K562 (cell line): ENCODE results near the gene STK16. TPM values are rescaled to one million over a fixed set of nuclear protein-coding genes. Genes with fewer than 3 reads are reported as not detected.
A peak's percentile ranks its signal among the peaks of the same experiment; 100 is the strongest.

Experiments used
- EZH2 ChIP-seq: IDR thresholded peaks from 2 replicates; pipeline ENCODE4 v1.6.1; 2012; ENCODE audit warnings: low read depth, mild to moderate bottlenecking, inconsistent platforms, low read length, borderline replicate concordance
- KHSRP ChIP-seq: fragments of 450-650 bp; IDR thresholded peaks from 2 replicates; pipeline ENCODE4 v1.6.1; 2017
- KLF16 ChIP-seq: IDR thresholded peaks from 2 replicates; pipeline ENCODE4 v1.6.1; 2016; ENCODE audit warnings: antibody characterized with exemption
- L3MBTL2 ChIP-seq: fragments of 450-650 bp; IDR thresholded peaks from 2 replicates; pipeline ENCODE4 v1.6.1; 2016; ENCODE audit warnings: mild to moderate bottlenecking, moderate library complexity
- OTX1 ChIP-seq: fragments of 450-650 bp; formaldehyde crosslinking; IDR thresholded peaks from 2 replicates; pipeline ENCODE4 v1.4.0; 2022; ENCODE audit warnings: mild to moderate bottlenecking
- PHB ChIP-seq: fragments of 250-450 bp; sonication (Bioruptor Pico); IDR thresholded peaks from 2 replicates; pipeline ENCODE4 v1.5.0; 2021
- POLR2B ChIP-seq: fragments of 450-650 bp; IDR thresholded peaks from 2 replicates; pipeline ENCODE4 v1.6.1; 2018; ENCODE audit warnings: low read depth; ENCODE audit not compliant: partially characterized antibody
- RBM22 ChIP-seq: fragments of 200-400 bp; formaldehyde crosslinking; IDR thresholded peaks from 2 replicates; pipeline ENCODE4 v1.6.1; 2018; ENCODE audit warnings: low read length, low read depth; ENCODE audit not compliant: poor library complexity, severe bottlenecking
- RBM39 ChIP-seq: fragments of 200-400 bp; formaldehyde crosslinking; optimal IDR thresholded peaks from 2 replicates; pipeline ENCODE3; 2018; ENCODE audit warnings: low read depth, low read length
- RREB1 ChIP-seq: fragments of 250-450 bp; sonication (Bioruptor Pico); IDR thresholded peaks from 2 replicates; pipeline ENCODE4 v1.4.0; 2020
- SMAD2 ChIP-seq: fragments of 150-350 bp; IDR thresholded peaks from 2 replicates; pipeline ENCODE4 v1.6.1; 2014; ENCODE audit warnings: low read depth, mild to moderate bottlenecking, low read length
- TFAP4 ChIP-seq: sonication (generic); formaldehyde crosslinking; IDR thresholded peaks from 2 replicates; pipeline ENCODE4 v1.8.0; 2022; ENCODE audit warnings: missing genetic modification reagents, mild to moderate bottlenecking, moderate library complexity, borderline replicate concordance
- ZHX1 ChIP-seq: fragments of 150-350 bp; conservative IDR thresholded peaks from 2 replicates; pipeline ENCODE4 v1.6.1; 2014; ENCODE audit warnings: low read length
- ZNF274 ChIP-seq: IDR thresholded peaks from 2 replicates; pipeline ENCODE4 v1.6.1; 2011; ENCODE audit warnings: low read depth, mild to moderate bottlenecking, low read length, moderate library complexity, borderline replicate concordance
- ZNF316 ChIP-seq: fragments of 450-650 bp; IDR thresholded peaks from 2 replicates; pipeline ENCODE4 v1.6.1; 2016
- polyA plus RNA-seq, 8 experiments: library from polyadenylated mRNA; depleted of rRNA in 4 of 8; stranded (reverse) in 5 of 8; unstranded in 3 of 8; fragments of >200 nt; fragmentation: Nextera tagmentation in 2 of 8; fragmentation: Illumina TruSeq in 1 of 8; extraction: Ambion mirVana in 2 of 8; extraction: Trizol in 1 of 8; gene quantifications; 2 replicates each; pipeline versions ENCODE4 v1.2.1 to v1.2.3, GENCODE V29; 2011 to 2014; ENCODE audit warnings: inconsistent platforms in 1 of 8, missing spikeins in 1 of 8
- total RNA-seq, 7 experiments: library from RNA; depleted of rRNA in 6 of 7; stranded (reverse); fragments of >200 nt in 6 of 7; fragmentation: Illumina TruSeq in 2 of 7; extraction: Trizol in 2 of 7; gene quantifications; 2 replicates each; pipeline versions ENCODE4 v1.2.1 to v1.2.3, GENCODE V29; 2011 to 2021; ENCODE audit warnings: low replicate concordance in 1 of 7

STK16 gene
- total and polyA plus RNA-seq, 9 of the 15 experiments (the other 6 are each of a cell fraction or from before 2014, with no cell fraction given) = 5.4 to 36.2 (median 17.8) TPM

- TF ChIP-seq ZHX1 = no peak
- TF ChIP-seq RBM22 = peak; percentile 77
- TF ChIP-seq ZNF316 = peak; percentile 72
- peak; percentile 83 for TF ChIP-seq KLF16
- TF ChIP-seq OTX1 (CRISPR knock-in tag) = no peak
- TF ChIP-seq RREB1 (CRISPR knock-in tag) = peak; percentile 78
- TF ChIP-seq EZH2 = no peak
- TF ChIP-seq TFAP4 (CRISPR knock-in tag) = peak; percentile 82; the same call in 1 of the 2 replicates
- TF ChIP-seq L3MBTL2 = peak; percentile 56
- no peak for TF ChIP-seq ZNF274
- 0 out of 2 replicates have a peak, but pooled peaks have one; percentile 34 for TF ChIP-seq KHSRP
- TF ChIP-seq PHB (CRISPR knock-in tag) = no peak
- TF ChIP-seq RBM39 = no peak
- peak; percentile 86 for TF ChIP-seq POLR2B
- TF ChIP-seq SMAD2 = no peak
These were observed at the start of gene STK16, which contains the start of gene GLB1L (continued) for GRCh38 chr2:219245148-219245898.
